ENCODE results near the gene PCBD2. TPM values are rescaled to one million over a fixed set of nuclear protein-coding genes. Genes with fewer than 3 reads are reported as not detected.
"Not testable (repeated sequence)": the region's sequence is repeated elsewhere in the genome, so short reads cannot be mapped to it uniquely, and the experiment has no call there.

The PCBD2 gene
- total RNA-seq, 1 donor from 2014 or later = 21.2 TPM

- intact Hi-C loops (cut with DNase I) = loop anchor here (10.0 kb wide), 1 partner anchor 250 kb away; no protein-coding TSS in a partner anchor
- DNase-seq (ENCODE audit: low spot score) = no peak
Observed at GRCh38 chr5:134944630-134945029, 39.7 kb downstream of the PCBD2 start.

DNA sequence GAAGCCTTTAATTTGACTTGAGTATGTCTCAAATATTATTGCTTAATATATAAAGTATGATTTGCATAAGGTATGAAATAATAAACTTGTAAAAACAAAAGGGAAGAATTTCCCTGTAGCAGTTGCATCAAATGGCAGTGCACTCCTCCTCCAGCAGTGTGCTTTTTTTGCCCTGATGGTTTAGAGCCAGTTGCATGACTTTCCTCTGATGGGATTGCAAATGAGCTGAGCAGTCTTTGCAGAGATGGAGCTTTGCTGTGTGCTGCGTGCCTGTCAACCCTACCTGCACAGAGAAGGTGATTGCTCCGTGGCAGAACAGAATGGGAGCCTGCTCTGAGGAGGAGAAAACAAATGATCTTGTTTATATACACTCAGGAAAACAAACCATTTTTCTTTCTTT, 40.1 kb downstream of the PCBD2 start:
- intact Hi-C loops (cut with DNase I) = loop anchor here (10.0 kb wide), 1 partner anchor 250 kb away; no protein-coding TSS in a partner anchor
- no peak for DNase-seq (ENCODE audit: low spot score)

GRCh38 chr5:134948911-134949310, 44.0 kb downstream of the PCBD2 start:
- intact Hi-C loops (cut with DNase I) = loop anchor here (10.0 kb wide), 1 partner anchor 246 kb away; no protein-coding TSS in a partner anchor
- DNase-seq (ENCODE audit: low spot score) = no peak

GRCh38 chr5:134949316-134949715, 44.4 kb downstream of the PCBD2 start:
- intact Hi-C loops (cut with DNase I) = loop anchor here (10.0 kb wide), 1 partner anchor 245 kb away; no protein-coding TSS in a partner anchor
- DNase-seq (ENCODE audit: low spot score) = no peak

GRCh38 chr5:134957920-134958608, 53.1 kb downstream of the PCBD2 start:
- intact Hi-C loops (cut with DNase I) = no loop called here
- DNase-seq (ENCODE audit: low spot score) = no peak

GRCh38 chr5:134958755-134959154, 53.8 kb downstream of the PCBD2 start:
- intact Hi-C loops (cut with DNase I) = no loop called here
- DNase-seq (ENCODE audit: low spot score) = no peak

DNA sequence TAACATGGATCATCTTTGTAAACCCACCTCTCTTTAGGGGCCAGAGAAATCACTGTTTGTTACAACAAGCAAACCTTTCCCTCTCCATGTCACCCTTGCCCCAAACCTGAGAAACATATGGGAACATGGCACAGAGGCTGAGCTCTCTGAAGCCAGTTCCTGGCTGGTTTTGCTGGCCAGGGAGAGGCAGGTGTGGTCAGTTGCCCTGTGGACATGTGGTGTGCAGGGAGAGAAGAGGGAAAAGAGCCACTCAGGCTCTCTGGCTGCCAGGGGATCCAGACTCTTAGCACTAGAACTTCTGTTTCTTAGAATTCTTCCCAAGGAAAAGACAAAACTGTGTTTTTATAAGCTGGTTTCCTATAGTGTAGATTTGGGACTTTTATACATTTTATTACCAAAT, 58.2 kb downstream of the PCBD2 start:
- intact Hi-C loops (cut with DNase I) = no loop called here
- no peak for DNase-seq (ENCODE audit: low spot score)

- no peak for DNase-seq (ENCODE audit: low spot score)
- intact Hi-C loops (cut with DNase I) = no loop called here
Observed at GRCh38 chr5:134964359-134965270, 59.7 kb downstream of the PCBD2 start.

DNA sequence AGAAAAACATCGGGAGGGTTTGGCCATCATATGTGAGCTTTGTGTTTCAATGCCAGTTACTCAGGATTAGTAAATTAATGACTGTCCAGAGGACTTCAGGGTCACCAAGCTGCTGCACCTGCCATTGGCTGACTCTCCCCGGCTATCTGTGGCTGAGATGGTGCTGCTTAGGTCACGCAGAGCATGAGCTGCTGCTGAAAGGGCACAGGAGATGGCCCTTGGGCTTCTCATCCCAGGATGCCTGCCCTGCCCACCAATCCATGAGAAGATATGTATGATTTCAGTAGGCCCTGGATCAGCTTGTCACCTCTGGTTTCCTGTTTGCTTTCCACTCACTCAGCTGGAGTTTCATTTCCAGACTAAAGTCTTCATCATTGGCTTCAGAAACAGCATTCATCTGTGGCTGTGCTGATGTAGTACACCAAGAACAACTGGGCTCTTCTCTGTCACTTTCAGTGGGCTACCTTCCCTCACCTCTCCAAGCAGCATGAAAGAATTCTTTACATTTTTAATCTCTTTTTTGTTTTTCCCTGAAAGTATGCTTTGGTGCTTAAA, 60.4 kb downstream of the PCBD2 start:
- DNase-seq (ENCODE audit: low spot score) = no peak
- intact Hi-C loops (cut with DNase I) = no loop called here

- intact Hi-C loops (cut with DNase I) = no loop called here
Observed at GRCh38 chr5:134967607-134968006, 62.7 kb downstream of the PCBD2 start, which contains the start of gene CATSPER3. CATSPER3 (plus strand) TSS chr5:134967907; CDS start chr5:134967992, 85 bp downstream.

DNA sequence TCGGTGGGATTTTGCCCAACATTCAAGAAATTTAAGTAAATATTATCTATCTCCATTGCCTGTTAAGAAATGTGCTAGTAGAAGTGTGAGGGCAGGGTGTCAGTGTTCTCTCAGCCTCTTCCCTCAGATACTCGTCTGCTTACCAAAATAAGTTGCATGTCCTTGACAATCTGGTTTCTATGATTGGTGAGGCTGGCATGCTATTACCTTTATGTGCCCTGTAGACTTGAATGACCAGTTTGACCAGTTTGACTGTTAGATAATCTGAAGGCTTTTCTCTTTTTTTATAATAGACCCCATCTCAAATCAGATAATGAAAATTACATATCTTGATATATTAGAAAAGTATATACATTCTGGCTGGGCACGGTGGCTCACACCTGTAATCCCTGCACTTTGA, 63.1 kb downstream of the PCBD2 start:
- intact Hi-C loops (cut with DNase I) = no loop called here
- no peak for DNase-seq (ENCODE audit: low spot score)

More at GRCh38 chr5:134967607-134968006, 62.7 kb downstream of the PCBD2 start, which contains the start of gene CATSPER3:
- no peak for DNase-seq (ENCODE audit: low spot score)

DNA sequence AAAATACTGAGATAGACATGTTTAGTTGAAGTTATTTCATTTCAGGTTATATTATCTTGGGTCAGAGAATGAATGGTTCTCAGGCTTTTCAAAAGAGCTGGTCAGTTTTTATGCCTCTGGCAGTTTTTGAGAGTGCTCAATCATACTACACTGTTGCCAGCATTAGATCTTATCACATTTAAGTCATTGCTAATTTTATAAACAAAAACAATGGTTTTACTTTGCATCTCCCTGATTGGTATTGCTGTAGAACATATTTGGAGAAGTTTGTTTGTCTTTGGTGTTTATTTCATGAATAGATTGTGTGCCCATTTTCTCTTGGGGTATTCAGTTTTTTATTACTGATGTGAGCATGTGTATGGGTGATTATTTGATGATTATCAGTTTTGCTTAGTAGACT, 64.2 kb downstream of the PCBD2 start:
- no peak for DNase-seq (ENCODE audit: low spot score)
- intact Hi-C loops (cut with DNase I) = no loop called here

GRCh38 chr5:134975078-134975715, 70.3 kb downstream of the PCBD2 start:
- no peak for DNase-seq (ENCODE audit: low spot score)
- intact Hi-C loops (cut with DNase I) = no loop called here

DNA sequence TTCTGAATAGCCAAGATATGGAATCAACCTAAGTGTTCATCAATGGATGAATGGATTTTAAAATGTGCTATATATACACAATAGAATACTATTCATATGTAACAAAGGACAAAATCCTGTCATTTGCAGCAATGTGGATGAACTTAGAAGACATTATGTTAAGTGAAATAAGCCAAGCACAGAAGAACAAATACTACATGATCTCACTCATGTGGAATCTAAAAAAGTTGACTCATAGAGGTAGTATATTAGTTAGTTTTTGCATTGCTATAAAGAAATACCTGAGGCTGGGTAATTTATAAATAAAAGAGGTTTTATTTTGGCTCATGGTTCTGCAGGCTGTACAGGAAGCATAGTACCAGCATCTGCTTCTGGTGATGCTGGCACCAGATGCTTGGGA, 70.9 kb downstream of the PCBD2 start:
- intact Hi-C loops (cut with DNase I) = no loop called here
- DNase-seq (ENCODE audit: low spot score) = no peak

DNA sequence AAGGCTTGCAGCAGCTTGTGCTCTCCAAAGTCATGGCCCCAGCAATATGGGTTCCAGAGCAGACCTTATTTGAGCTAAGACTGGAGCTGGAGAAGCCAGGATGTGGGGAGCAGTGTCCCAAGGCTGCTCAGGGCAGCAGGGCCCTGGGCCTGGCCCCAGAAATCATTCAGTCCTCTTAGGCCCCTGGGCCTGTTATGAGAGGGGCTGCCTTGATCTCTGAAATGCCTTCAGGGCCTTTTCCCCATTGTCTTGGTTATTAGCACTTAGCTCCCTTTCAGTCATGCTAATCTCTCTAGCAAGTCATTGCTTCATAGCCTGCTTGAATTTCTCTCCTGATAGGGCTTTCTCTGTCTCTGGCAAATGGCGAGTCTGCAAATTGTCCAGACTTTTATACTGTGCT, 71.9 kb downstream of the PCBD2 start:
- intact Hi-C loops (cut with DNase I) = no loop called here
- no peak for DNase-seq (ENCODE audit: low spot score)

DNA sequence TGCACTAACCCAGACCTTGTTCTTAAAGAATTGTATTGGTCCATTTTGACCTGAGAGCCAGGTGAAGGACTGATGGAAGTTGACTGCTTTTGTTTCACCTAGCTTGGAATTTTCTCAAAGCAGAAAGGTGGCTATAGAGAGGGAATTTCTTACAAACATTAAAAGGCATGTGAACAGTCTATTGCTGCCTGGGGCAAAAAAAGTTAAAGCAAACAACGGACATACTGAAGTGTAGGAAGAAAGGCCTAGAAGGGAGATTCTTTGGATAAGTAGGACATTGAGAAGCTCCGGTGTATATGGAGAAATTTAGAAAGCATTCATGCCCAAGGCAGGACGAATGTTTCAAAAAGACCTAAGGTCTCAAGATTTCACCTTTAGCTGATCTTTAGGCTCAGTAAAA, 74.5 kb downstream of the PCBD2 start:
- intact Hi-C loops (cut with DNase I) = no loop called here
- DNase-seq (ENCODE audit: low spot score) = no peak

- intact Hi-C loops (cut with DNase I) = no loop called here
- DNase-seq (ENCODE audit: low spot score) = no peak
Observed at GRCh38 chr5:134982230-134982629, 77.3 kb downstream of the PCBD2 start.

GRCh38 chr5:134989266-134989830, 84.4 kb downstream of the PCBD2 start:
- DNase-seq (ENCODE audit: low spot score) = no peak
- intact Hi-C loops (cut with DNase I) = no loop called here

- intact Hi-C loops (cut with DNase I); DNase-seq (ENCODE audit: low spot score): not testable (repeated sequence)
Observed at GRCh38 chr5:134990183-134990582, 85.3 kb downstream of the PCBD2 start.
